GM12878 (cell line): ENCODE measurements around the gene BEST1. TPM values are rescaled to one million over a fixed set of nuclear protein-coding genes. Genes with fewer than 3 reads are reported as not detected.

Experiments
- BCLAF1 ChIP-seq: fragments of 450-650 bp; IDR thresholded peaks from 2 replicates; pipeline ENCODE4 v1.6.1; 2017; ENCODE audit warnings: antibody characterized with exemption, mild to moderate bottlenecking, moderate library complexity
- EZH2 ChIP-seq: IDR thresholded peaks from 2 replicates; pipeline ENCODE4 v1.6.1; 2012; ENCODE audit warnings: low read depth, mild to moderate bottlenecking, control low read depth, inconsistent platforms, low read length, borderline replicate concordance; ENCODE audit not compliant: control insufficient read depth
- GATAD2B ChIP-seq: fragments of 450-650 bp; conservative IDR thresholded peaks from 2 replicates; pipeline ENCODE4 v1.6.1; 2017; ENCODE audit warnings: low read depth, mild to moderate bottlenecking, moderate library complexity
- IKZF1 ChIP-seq: fragments of 450-650 bp; conservative IDR thresholded peaks from 2 replicates; pipeline ENCODE4 v1.6.1; 2017; ENCODE audit warnings: antibody characterized with exemption, mild to moderate bottlenecking
- PAX5 ChIP-seq: IDR thresholded peaks from 2 replicates; pipeline ENCODE4 v1.6.1; 2011; ENCODE audit warnings: low read depth, low read length, borderline replicate concordance
- PKNOX1 ChIP-seq: fragments of 450-650 bp; IDR thresholded peaks from 2 replicates; pipeline ENCODE4 v1.6.1; 2016; ENCODE audit warnings: mild to moderate bottlenecking
- POU2F2 ChIP-seq: IDR thresholded peaks from 3 replicates; pipeline ENCODE4 v1.6.1; 2011; ENCODE audit warnings: low read depth, mild to moderate bottlenecking, low read length, borderline replicate concordance
- REST ChIP-seq: IDR thresholded peaks from 2 replicates; pipeline ENCODE4 v1.6.1; 2012; ENCODE audit warnings: mild to moderate bottlenecking, low read depth, low read length
- SREBF2 ChIP-seq: IDR thresholded peaks from 2 replicates; pipeline ENCODE4 v1.6.1; 2012; ENCODE audit warnings: mild to moderate bottlenecking, low read length
- WRNIP1 ChIP-seq: IDR thresholded peaks from 2 replicates; pipeline ENCODE4 v1.6.1; 2011; ENCODE audit warnings: low read depth, low read length, improper control_type of control experiment, borderline replicate concordance
- ZBED1 ChIP-seq: IDR thresholded peaks from 2 replicates; pipeline ENCODE4 v1.6.1; 2016; ENCODE audit warnings: borderline replicate concordance
- ZNF274 ChIP-seq: IDR thresholded peaks from one replicate; pipeline ENCODE4 v1.8.0; 2011; ENCODE audit not compliant: insufficient read length, insufficient read depth
- polyA plus RNA-seq, 11 experiments: library from polyadenylated mRNA; depleted of rRNA in 4 of 11; unstranded in 6 of 11; stranded (reverse) in 5 of 11; fragments of >200 nt; fragmentation: Nextera tagmentation in 4 of 11; fragmentation: Illumina TruSeq in 1 of 11; extraction: Ambion mirVana in 4 of 11; extraction: Trizol in 1 of 11; gene quantifications; 1 replicate in 1 of 11; 2 replicates in 10 of 11; pipeline versions ENCODE4 v1.2.1 to v1.2.3, GENCODE V29; 2011 to 2016; ENCODE audit warnings: inconsistent platforms in 2 of 11, missing spikeins in 2 of 11, low read depth in 1 of 11
- total RNA-seq, 4 experiments: library from RNA; depleted of rRNA in 3 of 4; stranded (reverse); fragments of >200 nt in 3 of 4; fragmentation: Illumina TruSeq in 1 of 4; extraction: Trizol in 1 of 4; gene quantifications; 2 replicates each; pipeline versions ENCODE4 v1.2.1 to v1.2.3, GENCODE V29; 2013 to 2021
- TF ChIP-seq, protein P1 (sequence below): fragments of 450-650 bp; IDR thresholded peaks from 2 replicates; pipeline ENCODE4 v1.6.1; 2016; ENCODE audit warnings: mild to moderate bottlenecking
- TF ChIP-seq, protein P2 (sequence below): fragments of 450-650 bp; IDR thresholded peaks from 2 replicates; pipeline ENCODE4 v1.6.1; 2014; ENCODE audit warnings: mild to moderate bottlenecking
- TF ChIP-seq, protein P3 (sequence below): fragments of 150-350 bp; IDR thresholded peaks from 2 replicates; pipeline ENCODE4 v1.6.1; 2016; ENCODE audit warnings: low read depth, low read length

The BEST1 gene
- total and polyA plus RNA-seq, 10 of the 15 experiments (the other 5 are each of a cell fraction or from before 2014, with no cell fraction given): 0.03 to 3.4 (median 0.15) TPM; not detected in 1

DNA sequence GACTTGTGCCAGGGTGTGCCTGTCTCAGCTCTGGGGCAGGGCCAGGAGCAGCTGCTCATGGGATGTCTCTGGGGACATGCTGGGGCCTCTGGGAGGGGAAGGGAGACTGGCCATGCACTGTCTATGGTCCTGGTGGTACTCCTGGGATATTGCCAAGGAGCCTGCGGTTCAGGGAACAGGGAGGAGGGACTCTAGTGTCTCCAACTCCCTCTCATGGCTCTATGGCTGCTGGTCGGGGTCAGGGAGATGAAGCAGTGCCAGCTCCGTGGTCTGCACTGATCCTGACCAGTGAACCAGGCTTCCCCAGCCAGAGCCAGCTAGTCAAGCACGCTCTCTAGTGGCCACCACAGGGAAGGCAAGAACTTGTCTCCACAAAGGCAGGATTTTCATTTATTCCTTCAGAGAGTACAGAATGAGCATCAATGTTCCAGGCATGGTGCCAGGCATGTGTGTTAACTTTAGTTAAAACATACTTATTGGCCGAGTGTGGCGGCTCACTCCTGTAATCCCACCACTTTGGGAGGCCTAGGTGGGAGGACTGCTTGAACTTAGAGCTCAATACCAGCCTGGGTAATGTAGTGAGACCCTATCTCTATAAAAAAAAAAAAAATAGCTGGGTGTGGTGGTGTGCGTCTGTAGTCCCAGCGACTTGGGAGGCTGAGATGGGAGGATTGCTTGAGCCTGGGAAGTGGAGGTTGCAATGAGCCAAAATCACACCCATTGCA lies 2.5 kb upstream of the BEST1 start (continued):
- TF ChIP-seq, protein P1, sequence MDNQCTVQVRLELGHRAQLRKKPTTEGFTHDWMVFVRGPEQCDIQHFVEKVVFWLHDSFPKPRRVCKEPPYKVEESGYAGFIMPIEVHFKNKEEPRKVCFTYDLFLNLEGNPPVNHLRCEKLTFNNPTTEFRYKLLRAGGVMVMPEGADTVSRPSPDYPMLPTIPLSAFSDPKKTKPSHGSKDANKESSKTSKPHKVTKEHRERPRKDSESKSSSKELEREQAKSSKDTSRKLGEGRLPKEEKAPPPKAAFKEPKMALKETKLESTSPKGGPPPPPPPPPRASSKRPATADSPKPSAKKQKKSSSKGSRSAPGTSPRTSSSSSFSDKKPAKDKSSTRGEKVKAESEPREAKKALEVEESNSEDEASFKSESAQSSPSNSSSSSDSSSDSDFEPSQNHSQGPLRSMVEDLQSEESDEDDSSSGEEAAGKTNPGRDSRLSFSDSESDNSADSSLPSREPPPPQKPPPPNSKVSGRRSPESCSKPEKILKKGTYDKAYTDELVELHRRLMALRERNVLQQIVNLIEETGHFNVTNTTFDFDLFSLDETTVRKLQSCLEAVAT: no peak
- no peak for TF ChIP-seq PAX5
- TF ChIP-seq ZBED1: no peak
- TF ChIP-seq REST: no peak
- no peak for TF ChIP-seq BCLAF1
- TF ChIP-seq PKNOX1: no peak
- TF ChIP-seq IKZF1: 0 out of 2 replicates have a peak, but pooled peaks have one; percentile 29
- no peak for TF ChIP-seq EZH2
- TF ChIP-seq ZNF274: no peak
- TF ChIP-seq, protein P2, sequence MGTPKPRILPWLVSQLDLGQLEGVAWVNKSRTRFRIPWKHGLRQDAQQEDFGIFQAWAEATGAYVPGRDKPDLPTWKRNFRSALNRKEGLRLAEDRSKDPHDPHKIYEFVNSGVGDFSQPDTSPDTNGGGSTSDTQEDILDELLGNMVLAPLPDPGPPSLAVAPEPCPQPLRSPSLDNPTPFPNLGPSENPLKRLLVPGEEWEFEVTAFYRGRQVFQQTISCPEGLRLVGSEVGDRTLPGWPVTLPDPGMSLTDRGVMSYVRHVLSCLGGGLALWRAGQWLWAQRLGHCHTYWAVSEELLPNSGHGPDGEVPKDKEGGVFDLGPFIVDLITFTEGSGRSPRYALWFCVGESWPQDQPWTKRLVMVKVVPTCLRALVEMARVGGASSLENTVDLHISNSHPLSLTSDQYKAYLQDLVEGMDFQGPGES: no peak
- no peak for TF ChIP-seq WRNIP1
- 0 out of 3 replicates have a peak, but pooled peaks have one; percentile 18 for TF ChIP-seq POU2F2
- TF ChIP-seq, protein P3, sequence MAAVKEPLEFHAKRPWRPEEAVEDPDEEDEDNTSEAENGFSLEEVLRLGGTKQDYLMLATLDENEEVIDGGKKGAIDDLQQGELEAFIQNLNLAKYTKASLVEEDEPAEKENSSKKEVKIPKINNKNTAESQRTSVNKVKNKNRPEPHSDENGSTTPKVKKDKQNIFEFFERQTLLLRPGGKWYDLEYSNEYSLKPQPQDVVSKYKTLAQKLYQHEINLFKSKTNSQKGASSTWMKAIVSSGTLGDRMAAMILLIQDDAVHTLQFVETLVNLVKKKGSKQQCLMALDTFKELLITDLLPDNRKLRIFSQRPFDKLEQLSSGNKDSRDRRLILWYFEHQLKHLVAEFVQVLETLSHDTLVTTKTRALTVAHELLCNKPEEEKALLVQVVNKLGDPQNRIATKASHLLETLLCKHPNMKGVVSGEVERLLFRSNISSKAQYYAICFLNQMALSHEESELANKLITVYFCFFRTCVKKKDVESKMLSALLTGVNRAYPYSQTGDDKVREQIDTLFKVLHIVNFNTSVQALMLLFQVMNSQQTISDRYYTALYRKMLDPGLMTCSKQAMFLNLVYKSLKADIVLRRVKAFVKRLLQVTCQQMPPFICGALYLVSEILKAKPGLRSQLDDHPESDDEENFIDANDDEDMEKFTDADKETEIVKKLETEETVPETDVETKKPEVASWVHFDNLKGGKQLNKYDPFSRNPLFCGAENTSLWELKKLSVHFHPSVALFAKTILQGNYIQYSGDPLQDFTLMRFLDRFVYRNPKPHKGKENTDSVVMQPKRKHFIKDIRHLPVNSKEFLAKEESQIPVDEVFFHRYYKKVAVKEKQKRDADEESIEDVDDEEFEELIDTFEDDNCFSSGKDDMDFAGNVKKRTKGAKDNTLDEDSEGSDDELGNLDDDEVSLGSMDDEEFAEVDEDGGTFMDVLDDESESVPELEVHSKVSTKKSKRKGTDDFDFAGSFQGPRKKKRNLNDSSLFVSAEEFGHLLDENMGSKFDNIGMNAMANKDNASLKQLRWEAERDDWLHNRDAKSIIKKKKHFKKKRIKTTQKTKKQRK: no peak
- no peak for TF ChIP-seq GATAD2B
- TF ChIP-seq SREBF2: no peak
